ENCODE data around the gene SCAF4.

Gene SCAF4

GRCh38 chr21:31760931-31761330 is 29.0 kb upstream of the SCAF4 start:
- FAIRE-seq (no peak), DNase-seq (ENCODE audit: insufficient read length, low spot score) (no peak)
- TF ChIP-seq SPI1 (IDR thresholded peaks at IDR 0.05; ENCODE audit: low read depth, low read length), result no peak
- TF ChIP-seq TAF1 (IDR thresholded peaks at IDR 0.05; ENCODE audit: low read depth, low read length), result no peak
- no peak for TF ChIP-seq POLR2AphosphoS5 (IDR thresholded peaks at IDR 0.05; ENCODE audit: low read depth, low read length)
- no peak for TF ChIP-seq PAX5 (IDR thresholded peaks at IDR 0.05; ENCODE audit: insufficient read depth, low read length, severe bottlenecking)
- no peak for TF ChIP-seq POLR2A (IDR thresholded peaks at IDR 0.05; ENCODE audit: low read depth, low read length)
- TF ChIP-seq POU2F2 (IDR thresholded peaks at IDR 0.05; ENCODE audit: low read depth, low read length), result no peak

GRCh38 chr21:31756787-31757186 is 24.9 kb upstream of the SCAF4 start:
- TF ChIP-seq POLR2AphosphoS5 (IDR thresholded peaks at IDR 0.05; ENCODE audit: low read depth, low read length), result no peak
- no peak for TF ChIP-seq POU2F2 (IDR thresholded peaks at IDR 0.05; ENCODE audit: low read depth, low read length)
- no peak for TF ChIP-seq POLR2A (IDR thresholded peaks at IDR 0.05; ENCODE audit: low read depth, low read length)
- TF ChIP-seq PAX5 (IDR thresholded peaks at IDR 0.05; ENCODE audit: insufficient read depth, low read length, severe bottlenecking), result no peak
- TF ChIP-seq SPI1 (IDR thresholded peaks at IDR 0.05; ENCODE audit: low read depth, low read length), result no peak
- TF ChIP-seq TAF1 (IDR thresholded peaks at IDR 0.05; ENCODE audit: low read depth, low read length), result no peak
- FAIRE-seq, result no peak
- DNase-seq (ENCODE audit: insufficient read length, low spot score), result no peak

- no peak for FAIRE-seq
- TF ChIP-seq PAX5 (IDR thresholded peaks at IDR 0.05; ENCODE audit: insufficient read depth, low read length, severe bottlenecking) (no peak), POU2F2 (IDR thresholded peaks at IDR 0.05; ENCODE audit: low read depth, low read length) (no peak), SPI1 (IDR thresholded peaks at IDR 0.05; ENCODE audit: low read depth, low read length) (no peak), TAF1 (IDR thresholded peaks at IDR 0.05; ENCODE audit: low read depth, low read length) (no peak), POLR2AphosphoS5 (IDR thresholded peaks at IDR 0.05; ENCODE audit: low read depth, low read length) (no peak), POLR2A (IDR thresholded peaks at IDR 0.05; ENCODE audit: low read depth, low read length) (no peak)
- no peak for DNase-seq (ENCODE audit: insufficient read length, low spot score)
Measured at GRCh38 chr21:31755027-31755426, 23.1 kb upstream of the SCAF4 start.

GRCh38 chr21:31754708-31754960 is 22.7 kb upstream of the SCAF4 start:
- FAIRE-seq (no peak), DNase-seq (ENCODE audit: insufficient read length, low spot score) (no peak)
- no peak for TF ChIP-seq SPI1 (IDR thresholded peaks at IDR 0.05; ENCODE audit: low read depth, low read length)
- TF ChIP-seq POU2F2 (IDR thresholded peaks at IDR 0.05; ENCODE audit: low read depth, low read length), result no peak
- TF ChIP-seq POLR2AphosphoS5 (IDR thresholded peaks at IDR 0.05; ENCODE audit: low read depth, low read length), result no peak
- no peak for TF ChIP-seq POLR2A (IDR thresholded peaks at IDR 0.05; ENCODE audit: low read depth, low read length)
- no peak for TF ChIP-seq TAF1 (IDR thresholded peaks at IDR 0.05; ENCODE audit: low read depth, low read length)
- no peak for TF ChIP-seq PAX5 (IDR thresholded peaks at IDR 0.05; ENCODE audit: insufficient read depth, low read length, severe bottlenecking)

GRCh38 chr21:31753949-31754707 is 22.2 kb upstream of the SCAF4 start:
- DNase-seq (ENCODE audit: insufficient read length, low spot score), result no peak
- no peak for FAIRE-seq
- no peak for TF ChIP-seq POLR2AphosphoS5 (IDR thresholded peaks at IDR 0.05; ENCODE audit: low read depth, low read length)
- no peak for TF ChIP-seq PAX5 (IDR thresholded peaks at IDR 0.05; ENCODE audit: insufficient read depth, low read length, severe bottlenecking)
- TF ChIP-seq POU2F2 (IDR thresholded peaks at IDR 0.05; ENCODE audit: low read depth, low read length), result no peak
- TF ChIP-seq SPI1 (IDR thresholded peaks at IDR 0.05; ENCODE audit: low read depth, low read length), result no peak
- no peak for TF ChIP-seq POLR2A (IDR thresholded peaks at IDR 0.05; ENCODE audit: low read depth, low read length)
- no peak for TF ChIP-seq TAF1 (IDR thresholded peaks at IDR 0.05; ENCODE audit: low read depth, low read length)

GRCh38 chr21:31752967-31753366 is 21.0 kb upstream of the SCAF4 start:
- FAIRE-seq (no peak), DNase-seq (ENCODE audit: insufficient read length, low spot score) (no peak)
- TF ChIP-seq POLR2AphosphoS5 (IDR thresholded peaks at IDR 0.05; ENCODE audit: low read depth, low read length), result no peak

- DNase-seq (ENCODE audit: insufficient read length, low spot score) (no peak), FAIRE-seq (no peak)
- TF ChIP-seq SPI1 (IDR thresholded peaks at IDR 0.05; ENCODE audit: low read depth, low read length), result no peak
- TF ChIP-seq POU2F2 (IDR thresholded peaks at IDR 0.05; ENCODE audit: low read depth, low read length), result no peak
- TF ChIP-seq POLR2A (IDR thresholded peaks at IDR 0.05; ENCODE audit: low read depth, low read length), result no peak
- TF ChIP-seq POLR2AphosphoS5 (IDR thresholded peaks at IDR 0.05; ENCODE audit: low read depth, low read length), result no peak
- TF ChIP-seq TAF1 (IDR thresholded peaks at IDR 0.05; ENCODE audit: low read depth, low read length), result no peak
- no peak for TF ChIP-seq PAX5 (IDR thresholded peaks at IDR 0.05; ENCODE audit: insufficient read depth, low read length, severe bottlenecking)
Measured at GRCh38 chr21:31752352-31752751, 20.4 kb upstream of the SCAF4 start.

- TF ChIP-seq SPI1 (IDR thresholded peaks at IDR 0.05; ENCODE audit: low read depth, low read length), result no peak
- TF ChIP-seq PAX5 (IDR thresholded peaks at IDR 0.05; ENCODE audit: insufficient read depth, low read length, severe bottlenecking), result no peak
- TF ChIP-seq POLR2AphosphoS5 (IDR thresholded peaks at IDR 0.05; ENCODE audit: low read depth, low read length), result no peak
- no peak for TF ChIP-seq TAF1 (IDR thresholded peaks at IDR 0.05; ENCODE audit: low read depth, low read length)
- TF ChIP-seq POU2F2 (IDR thresholded peaks at IDR 0.05; ENCODE audit: low read depth, low read length), result no peak
- TF ChIP-seq POLR2A (IDR thresholded peaks at IDR 0.05; ENCODE audit: low read depth, low read length), result no peak
- no peak for DNase-seq (ENCODE audit: insufficient read length, low spot score)
- no peak for FAIRE-seq
Measured at GRCh38 chr21:31750843-31751242, 18.9 kb upstream of the SCAF4 start.

GRCh38 chr21:31744182-31744800 is 12.4 kb upstream of the SCAF4 start:
- FAIRE-seq (no peak), DNase-seq (ENCODE audit: insufficient read length, low spot score) (no peak)
- TF ChIP-seq SPI1 (IDR thresholded peaks at IDR 0.05; ENCODE audit: low read depth, low read length) (no peak), PAX5 (IDR thresholded peaks at IDR 0.05; ENCODE audit: insufficient read depth, low read length, severe bottlenecking) (no peak), TAF1 (IDR thresholded peaks at IDR 0.05; ENCODE audit: low read depth, low read length) (no peak), POLR2A (IDR thresholded peaks at IDR 0.05; ENCODE audit: low read depth, low read length) (no peak)

- FAIRE-seq, result no peak
- TF ChIP-seq POLR2AphosphoS5 (IDR thresholded peaks at IDR 0.05; ENCODE audit: low read depth, low read length) (no peak), TAF1 (IDR thresholded peaks at IDR 0.05; ENCODE audit: low read depth, low read length) (no peak), POLR2A (IDR thresholded peaks at IDR 0.05; ENCODE audit: low read depth, low read length) (no peak), POU2F2 (IDR thresholded peaks at IDR 0.05; ENCODE audit: low read depth, low read length) (no peak), PAX5 (IDR thresholded peaks at IDR 0.05; ENCODE audit: insufficient read depth, low read length, severe bottlenecking) (no peak), SPI1 (IDR thresholded peaks at IDR 0.05; ENCODE audit: low read depth, low read length) (no peak)
- no peak for DNase-seq (ENCODE audit: insufficient read length, low spot score)
Measured at GRCh38 chr21:31743712-31744111, 11.8 kb upstream of the SCAF4 start.
